RWPE1 (cell line): ENCODE measurements around the gene ROR2.

ENCODE experiments used
- CTCF ChIA-PET: fragments of 350-600 bp; sonication (Branson Sonifier 250); formaldehyde crosslinking; extraction: SDS; loops from one replicate; lab custom pipeline; 2021; lab: Yijun Ruan, JAX
- POLR2A ChIA-PET: fragments of 400-600 bp; formaldehyde crosslinking; extraction: SDS; loops from one replicate; lab custom pipeline; 2020; ENCODE audit warnings: antibody characterized with exemption; ENCODE audit not compliant: low non-redundant PET; lab: Yijun Ruan, JAX
- DNase-seq: peaks from one replicate; pipeline ENCODE4 v3.0.0; 2012; ENCODE audit warnings: low spot score
- H3K27ac ChIP-seq: fragments of 450-650 bp; 2 replicates; pipeline ENCODE4 v1.5.1; 2017
- TF ChIP-seq, protein P1 (sequence below): fragments of 450-650 bp; conservative IDR thresholded peaks from 2 replicates; pipeline ENCODE4 v1.5.1; 2017; ENCODE audit warnings: low read depth, mild to moderate bottlenecking

The ROR2 gene

GRCh38 chr9:91746357-91746756 lies 203.7 kb downstream of the ROR2 start:
- ChIA-PET CTCF (interaction anchor here (0.9 kb wide), 1 partner anchor 19 kb away, joined by 6 read pairs; no protein-coding TSS in a partner anchor), POLR2A (no interaction called here)
- no peak overlapping the region for H3K27ac ChIP-seq
- no peak for DNase-seq
- TF ChIP-seq, protein P1, sequence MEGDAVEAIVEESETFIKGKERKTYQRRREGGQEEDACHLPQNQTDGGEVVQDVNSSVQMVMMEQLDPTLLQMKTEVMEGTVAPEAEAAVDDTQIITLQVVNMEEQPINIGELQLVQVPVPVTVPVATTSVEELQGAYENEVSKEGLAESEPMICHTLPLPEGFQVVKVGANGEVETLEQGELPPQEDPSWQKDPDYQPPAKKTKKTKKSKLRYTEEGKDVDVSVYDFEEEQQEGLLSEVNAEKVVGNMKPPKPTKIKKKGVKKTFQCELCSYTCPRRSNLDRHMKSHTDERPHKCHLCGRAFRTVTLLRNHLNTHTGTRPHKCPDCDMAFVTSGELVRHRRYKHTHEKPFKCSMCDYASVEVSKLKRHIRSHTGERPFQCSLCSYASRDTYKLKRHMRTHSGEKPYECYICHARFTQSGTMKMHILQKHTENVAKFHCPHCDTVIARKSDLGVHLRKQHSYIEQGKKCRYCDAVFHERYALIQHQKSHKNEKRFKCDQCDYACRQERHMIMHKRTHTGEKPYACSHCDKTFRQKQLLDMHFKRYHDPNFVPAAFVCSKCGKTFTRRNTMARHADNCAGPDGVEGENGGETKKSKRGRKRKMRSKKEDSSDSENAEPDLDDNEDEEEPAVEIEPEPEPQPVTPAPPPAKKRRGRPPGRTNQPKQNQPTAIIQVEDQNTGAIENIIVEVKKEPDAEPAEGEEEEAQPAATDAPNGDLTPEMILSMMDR: no peak

DNA sequence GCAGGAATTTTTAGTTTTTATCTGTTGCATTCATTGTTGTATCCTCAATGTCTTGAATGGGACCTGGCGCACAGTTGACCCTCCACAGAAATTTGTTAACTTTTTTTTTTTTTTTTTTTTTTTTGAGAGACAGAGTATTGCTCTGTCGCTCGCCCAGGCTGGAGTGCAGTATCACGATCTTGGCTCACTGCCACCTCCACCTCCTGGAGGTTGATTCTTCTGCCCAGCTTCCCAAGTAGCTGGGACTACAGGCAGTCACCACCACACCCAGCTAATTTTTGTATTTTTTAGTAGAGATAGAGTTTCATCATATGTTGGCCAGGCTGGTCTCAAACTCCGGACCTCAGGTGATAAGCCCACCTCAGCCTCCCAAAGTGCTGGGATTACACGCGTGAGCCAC lies 205.9 kb downstream of the ROR2 start:
- ChIA-PET POLR2A (no interaction called here), CTCF (no interaction called here)
- no peak overlapping the region for H3K27ac ChIP-seq
- no peak for DNase-seq
- TF ChIP-seq, protein P1: no peak

DNA sequence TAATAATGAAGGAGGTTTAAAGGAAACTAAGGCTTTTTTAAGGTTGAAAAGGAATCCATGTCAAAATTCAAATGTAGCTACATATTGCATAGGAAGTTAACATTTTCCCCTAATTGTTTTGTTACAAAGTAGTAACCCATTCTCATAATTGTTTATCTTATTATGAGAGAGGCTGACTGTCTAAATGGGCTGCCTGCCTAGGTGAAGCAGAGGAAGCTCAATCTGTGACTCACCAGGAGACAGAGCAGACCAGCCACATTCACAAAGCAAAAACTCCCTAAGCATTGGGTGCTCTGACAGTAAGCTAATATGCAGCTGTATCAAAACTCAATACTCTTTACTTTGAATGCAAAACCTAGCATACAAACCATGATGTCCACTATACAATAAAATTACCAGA lies 208.5 kb downstream of the ROR2 start:
- ChIA-PET CTCF (interaction anchor here (0.5 to 0.6 kb wide), 4 partner anchors 15 to 210 kb away, joined by 3 to 4 read pairs (median 3); no protein-coding TSS in a partner anchor), POLR2A (no interaction called here)
- DNase-seq: peak; percentile 63
- TF ChIP-seq, protein P1: no peak
- H3K27ac ChIP-seq: no peak overlapping the region

DNA sequence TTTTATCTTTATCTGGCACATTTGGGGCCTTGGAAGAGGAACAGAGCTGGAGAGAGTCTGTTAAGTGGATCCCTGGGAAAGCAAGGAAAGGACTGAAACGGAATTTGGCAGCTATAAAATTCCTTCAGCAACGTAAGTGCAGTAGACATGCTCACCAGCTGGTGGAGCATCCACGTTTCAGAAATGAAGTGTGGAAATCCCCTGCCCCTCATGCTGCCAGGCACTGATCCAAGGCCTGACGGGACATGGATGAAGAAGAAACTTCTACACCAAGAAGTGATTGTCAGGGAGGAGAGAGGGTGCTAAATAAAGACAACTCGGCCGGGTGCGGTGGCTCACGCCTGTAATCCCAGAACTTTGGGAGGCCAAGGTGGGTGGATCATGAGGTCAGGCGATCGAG lies 209.3 kb downstream of the ROR2 start:
- no peak overlapping the region for H3K27ac ChIP-seq
- TF ChIP-seq, protein P1: no peak
- DNase-seq: no peak
- POLR2A ChIA-PET: no interaction called here
- CTCF ChIA-PET: no interaction called here

DNA sequence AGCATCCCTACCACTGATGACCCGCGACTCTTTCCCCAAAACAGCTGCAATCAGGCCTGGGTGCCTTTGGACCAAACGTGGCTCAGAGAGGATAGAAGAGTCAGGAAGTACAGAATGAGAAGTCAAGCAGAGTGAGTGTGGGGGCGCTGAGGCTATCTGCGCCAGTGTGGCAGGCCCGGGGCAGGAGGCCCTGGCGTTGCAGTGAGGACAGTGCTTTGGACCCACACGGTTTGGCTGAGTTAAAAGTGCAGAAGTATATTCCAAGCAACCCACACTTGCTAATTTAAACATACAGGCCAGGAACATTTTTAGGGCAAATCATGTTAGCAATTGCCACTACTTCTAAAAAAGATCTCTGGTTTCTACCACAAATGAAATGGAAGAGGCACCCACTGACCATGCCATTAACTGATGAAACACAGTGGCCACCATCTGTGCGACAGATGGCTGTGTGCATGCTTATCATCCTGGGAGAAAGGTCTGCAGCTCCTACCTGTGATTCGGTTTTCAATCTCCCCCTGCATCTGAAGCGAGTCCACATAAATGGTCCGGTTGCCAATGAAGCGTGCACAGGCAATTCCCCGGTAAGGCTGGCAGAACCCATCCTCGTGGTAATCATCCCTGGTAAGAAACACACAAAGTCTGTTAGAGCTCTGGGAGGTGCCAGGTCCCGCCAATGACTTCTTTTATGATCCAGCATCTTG lies 213.0 kb downstream of the ROR2 start:
- TF ChIP-seq, protein P1: no peak
- ChIA-PET CTCF (no interaction called here), POLR2A (no interaction called here)
- H3K27ac ChIP-seq: no peak overlapping the region
- DNase-seq: no peak

DNA sequence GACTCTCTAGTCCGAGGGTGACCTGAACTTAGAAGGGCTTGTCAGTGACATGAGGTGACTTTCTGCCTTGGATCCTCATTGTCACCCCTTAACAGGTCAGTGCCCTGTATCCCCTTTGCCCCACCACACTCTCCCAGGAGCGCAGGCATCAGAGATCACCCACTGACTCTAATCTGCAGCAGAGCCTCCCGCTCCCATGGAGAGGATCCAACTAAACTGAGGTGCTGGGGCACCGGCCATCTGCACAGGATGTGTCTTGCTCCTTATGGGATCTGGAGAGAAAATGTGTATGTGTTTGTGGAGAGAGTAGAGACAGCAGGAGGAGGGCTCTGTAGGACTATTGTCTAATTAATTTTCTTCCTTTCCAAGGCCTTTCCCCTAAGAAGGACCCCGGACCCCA lies 213.7 kb downstream of the ROR2 start:
- CTCF ChIA-PET: no interaction called here
- POLR2A ChIA-PET: no interaction called here
- DNase-seq: no peak
- TF ChIP-seq, protein P1: no peak
- H3K27ac ChIP-seq: no peak overlapping the region
